HG03139 (cell line): ENCODE data around the gene SPINK4.

Source experiments
- ATAC-seq: cut with Tn5 transposase; IDR thresholded peaks from one replicate; pipeline ENCODE4 v1.9.1; 2021; ENCODE audit not compliant: unreplicated experiment

The SPINK4 gene

DNA sequence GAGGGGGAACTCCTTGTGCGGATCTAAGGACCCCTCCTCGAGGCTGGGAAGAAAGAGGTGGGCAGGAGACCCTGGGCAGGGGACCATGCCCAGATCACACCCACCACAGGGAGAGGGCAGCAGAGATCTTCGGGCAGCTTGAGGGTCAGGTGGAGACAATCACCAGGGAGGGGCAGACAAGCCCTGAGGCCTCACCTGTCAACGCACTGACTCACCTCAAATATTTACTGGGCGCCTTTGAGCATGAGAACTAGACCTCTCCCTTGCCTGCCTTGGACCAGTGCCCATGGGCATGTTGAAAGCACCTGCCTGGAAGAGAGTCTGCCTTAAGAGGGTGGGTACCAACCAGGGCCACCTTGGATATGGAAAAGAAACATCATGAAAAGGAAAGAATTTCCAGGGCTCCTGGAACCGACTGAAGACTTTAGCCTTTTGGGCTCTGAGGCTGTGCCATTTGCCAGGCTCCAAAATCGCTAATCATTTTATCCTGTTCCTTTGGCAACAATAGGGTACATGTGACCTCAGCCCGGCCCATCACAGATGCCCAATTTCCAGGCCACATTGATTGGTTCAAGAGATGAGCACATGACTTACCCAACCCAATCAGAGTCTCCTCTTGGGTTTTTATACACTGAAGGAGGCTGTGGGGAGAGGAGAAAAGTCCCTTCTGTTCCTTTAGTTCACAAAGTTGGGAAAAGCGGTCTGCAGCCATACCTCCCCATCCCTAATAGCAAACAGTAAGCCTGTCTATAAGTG, 10.4 kb upstream of the SPINK4 start:
- no peak for ATAC-seq

DNA sequence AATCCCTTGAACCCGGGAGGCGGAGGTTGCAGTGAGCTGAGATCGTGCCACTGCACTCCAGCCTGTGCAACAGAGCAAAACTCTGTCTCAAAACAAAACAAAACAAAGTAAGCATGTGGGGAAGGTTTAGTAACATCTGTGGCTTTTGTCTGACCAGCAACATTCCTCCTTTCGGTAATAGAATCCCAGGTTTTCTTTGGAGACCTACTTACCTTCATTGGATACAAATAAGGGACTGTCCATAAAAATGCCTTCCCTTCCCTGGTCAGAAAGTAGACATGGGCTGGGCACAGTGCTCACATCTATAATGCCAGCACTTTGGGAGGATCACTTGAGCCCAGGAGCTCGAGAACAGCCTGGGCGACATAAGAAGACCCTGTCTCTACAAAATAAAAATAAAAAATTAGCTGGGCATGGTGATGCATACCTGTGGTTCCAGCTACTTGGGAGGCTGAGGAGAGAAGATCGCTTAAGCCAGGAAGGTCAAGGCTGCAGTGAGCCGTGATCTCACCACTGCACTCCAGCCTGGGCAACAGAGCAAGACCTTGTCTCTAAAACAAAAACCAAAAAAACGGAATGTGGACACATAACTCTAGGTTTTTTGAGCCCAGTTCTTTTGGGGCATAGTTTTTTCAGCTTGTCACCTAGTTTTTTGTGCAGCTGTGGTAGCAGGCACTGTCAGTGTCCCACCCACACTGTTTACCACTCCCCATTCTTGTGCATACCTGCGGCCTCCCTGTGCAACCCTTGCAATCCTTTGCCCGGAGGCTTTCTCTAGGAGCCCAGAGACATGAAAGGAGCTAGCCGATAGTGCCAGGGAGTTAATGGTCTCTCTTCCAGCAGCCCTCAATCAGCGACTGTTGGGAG, 9.0 kb upstream of the SPINK4 start:
- ATAC-seq = no peak

DNA sequence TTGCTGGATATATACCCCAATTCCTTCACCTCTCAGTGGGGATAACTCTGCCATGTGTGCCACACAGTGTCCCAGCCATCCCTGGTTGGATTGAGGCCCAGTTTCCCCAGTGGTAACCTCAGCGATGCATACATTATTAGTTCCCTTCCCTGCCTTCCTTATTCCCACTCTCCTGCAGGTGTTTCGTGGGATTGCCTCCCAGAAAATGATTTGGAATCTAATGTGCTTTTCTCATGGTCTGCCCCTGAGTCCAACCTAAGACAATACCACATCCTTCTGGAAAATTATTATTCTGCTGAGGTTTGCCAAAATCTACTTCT, 8.4 kb upstream of the SPINK4 start:
- no peak for ATAC-seq

DNA sequence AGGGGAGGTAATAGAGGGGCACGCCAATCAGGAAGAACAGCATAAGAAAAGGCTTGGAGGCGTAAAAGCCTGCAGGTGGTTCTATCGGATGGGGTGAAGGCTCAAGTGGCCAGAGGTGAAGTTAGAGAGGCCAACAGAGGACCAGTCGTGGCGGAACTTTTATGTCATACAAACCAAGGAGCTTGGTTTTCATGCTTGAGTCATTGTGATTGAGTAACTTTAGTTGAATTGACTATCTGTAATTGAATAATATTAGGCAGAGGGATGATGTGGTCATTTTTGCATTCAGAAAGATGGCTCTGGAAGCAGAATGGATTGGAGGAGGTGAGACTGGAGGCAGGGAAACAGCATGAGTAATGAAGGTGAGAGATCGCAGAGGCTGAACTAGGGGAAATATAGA, 7.2 kb upstream of the SPINK4 start:
- ATAC-seq = no peak

DNA sequence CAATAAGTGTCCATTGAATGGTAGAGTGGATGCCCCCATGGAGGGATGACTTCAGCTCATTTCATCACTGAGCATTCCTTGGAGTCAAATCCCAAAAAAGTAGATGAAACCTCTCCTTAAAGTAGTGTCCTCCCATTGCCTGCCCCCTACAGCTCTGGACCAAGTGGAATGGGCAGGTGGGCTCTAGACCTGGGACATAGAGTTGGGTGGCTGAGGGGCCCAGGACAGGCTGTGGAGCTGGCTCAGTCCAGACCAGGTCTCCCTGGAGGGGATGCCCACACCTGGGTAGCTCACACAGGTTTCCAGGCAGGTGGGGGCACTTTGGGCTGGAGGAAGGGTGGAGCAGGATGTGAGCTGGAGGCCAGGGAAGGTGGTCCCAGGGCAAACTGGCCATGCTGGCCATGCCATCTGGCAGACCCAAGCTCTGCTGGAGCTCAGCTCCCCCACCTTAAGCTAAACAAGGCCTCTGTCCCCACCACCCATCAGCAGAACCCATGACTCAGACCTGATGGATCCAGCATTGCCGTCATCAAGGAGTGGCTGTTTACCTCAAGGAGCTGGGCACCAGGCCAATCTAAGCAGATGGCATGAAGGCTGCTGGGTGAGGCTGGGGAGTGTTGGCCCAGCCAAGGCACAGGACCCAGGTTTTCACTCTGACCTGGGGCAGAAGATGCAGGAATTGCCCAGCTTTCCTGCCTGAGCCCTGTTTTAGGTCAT, 6.2 kb upstream of the SPINK4 start:
- no peak for ATAC-seq

DNA sequence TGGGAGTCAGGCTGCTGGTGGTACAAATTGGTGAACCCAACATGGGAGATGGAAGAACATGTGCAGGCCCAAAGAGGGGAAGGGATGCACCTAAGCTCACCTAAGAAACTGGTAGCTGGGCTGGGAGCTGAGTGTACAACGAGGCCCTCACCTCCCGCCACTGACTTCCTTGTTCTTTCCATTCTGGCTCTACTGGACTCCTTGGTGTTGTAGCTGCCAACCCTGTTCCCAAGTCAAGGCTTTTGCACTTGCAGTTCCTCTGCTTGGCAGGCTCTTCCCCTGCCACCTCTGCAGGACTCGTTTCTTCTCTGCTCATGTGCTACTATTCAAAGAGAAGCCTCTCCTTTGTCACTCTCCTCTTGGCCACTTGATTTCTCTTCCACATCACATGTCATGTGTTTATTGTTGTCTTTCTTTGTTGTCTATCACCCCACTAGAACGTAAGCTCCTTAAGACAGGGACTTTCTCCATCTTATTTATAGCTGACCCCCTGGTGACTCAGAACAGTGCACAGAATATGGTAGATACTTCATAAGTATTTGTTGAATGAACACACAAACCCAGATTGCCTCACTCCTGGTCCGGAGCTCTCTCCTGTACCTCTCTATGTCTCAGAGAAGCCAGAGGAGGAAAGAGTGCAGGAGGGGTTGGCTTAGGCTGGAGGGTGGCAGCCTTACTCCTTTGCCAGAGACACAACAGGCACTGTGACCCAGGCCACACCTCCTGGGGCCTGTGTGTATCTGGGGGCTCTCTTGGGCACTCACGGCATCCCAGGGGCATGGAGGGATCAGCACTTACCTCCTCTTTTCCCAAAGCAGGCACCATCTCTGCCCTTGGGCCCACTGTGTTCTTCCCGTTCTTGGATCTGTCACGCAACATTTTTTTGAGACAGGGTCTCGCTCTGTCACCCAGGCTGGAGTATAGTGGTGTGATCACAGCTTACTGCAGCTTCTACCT, 5.2 kb upstream of the SPINK4 start:
- no peak for ATAC-seq

DNA sequence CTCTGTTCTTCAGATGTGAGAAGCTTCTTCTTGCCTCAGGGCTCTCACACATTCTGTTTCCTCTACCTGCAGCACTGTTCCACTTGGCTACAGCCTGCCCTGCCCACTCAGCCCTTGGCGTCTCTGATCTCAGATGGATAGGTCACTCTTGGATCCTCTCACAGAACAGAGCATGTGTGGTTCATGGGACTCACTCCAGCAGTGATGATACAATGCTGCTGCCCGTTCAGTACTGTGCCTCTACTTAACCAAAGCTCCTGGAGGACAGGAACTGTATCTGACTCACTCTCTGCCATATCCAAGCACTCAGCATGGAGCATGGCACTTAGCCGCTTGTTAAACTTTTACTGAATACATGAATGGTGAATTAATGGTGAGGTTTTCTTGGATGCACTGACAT, 3.4 kb upstream of the SPINK4 start:
- ATAC-seq = no peak

DNA sequence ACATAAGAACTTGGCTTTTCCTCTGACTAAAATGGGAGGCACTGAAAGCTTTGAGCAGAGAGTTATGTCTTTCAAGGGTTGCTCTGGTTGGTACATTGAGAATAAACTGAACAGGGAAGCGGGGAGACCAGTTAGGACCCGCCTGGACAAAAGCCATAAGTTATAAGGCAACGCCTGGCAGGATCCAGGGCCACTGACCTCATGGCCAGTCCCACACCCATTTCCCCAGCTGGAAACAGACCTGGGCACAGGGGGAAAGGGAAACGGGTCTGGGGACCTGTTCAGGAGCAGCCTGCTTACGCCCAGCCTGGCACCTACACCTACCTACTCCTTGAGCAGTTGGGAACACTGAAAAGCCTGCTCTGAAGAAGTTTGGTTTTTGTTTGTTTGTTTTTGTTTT, 1.3 kb downstream of the SPINK4 start:
- ATAC-seq = no peak

DNA sequence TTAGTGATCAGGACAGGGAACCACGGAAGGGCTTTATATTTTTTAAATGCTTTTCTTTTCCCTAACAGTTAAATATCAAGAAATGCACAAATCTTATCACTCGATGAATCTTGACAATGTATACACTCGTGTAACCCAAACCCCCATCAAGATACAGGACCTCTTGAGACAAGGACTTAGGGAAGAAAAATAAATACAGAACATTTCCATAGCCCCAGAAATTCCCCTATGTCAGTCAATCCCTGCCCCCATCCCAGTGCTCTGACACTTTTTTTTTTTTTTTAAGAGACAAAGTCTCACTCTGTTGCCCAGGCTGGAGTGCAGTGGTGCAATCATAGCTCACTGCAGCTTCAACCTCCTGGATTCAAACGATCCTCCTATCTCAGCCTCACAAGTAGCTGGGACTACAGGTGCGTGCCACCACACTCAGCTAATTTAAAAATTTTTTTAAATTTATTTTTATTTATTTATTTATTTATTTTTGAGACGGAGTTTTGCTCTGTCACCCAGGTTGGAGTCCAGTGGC, 2.7 kb downstream of the SPINK4 start:
- ATAC-seq = no peak

DNA sequence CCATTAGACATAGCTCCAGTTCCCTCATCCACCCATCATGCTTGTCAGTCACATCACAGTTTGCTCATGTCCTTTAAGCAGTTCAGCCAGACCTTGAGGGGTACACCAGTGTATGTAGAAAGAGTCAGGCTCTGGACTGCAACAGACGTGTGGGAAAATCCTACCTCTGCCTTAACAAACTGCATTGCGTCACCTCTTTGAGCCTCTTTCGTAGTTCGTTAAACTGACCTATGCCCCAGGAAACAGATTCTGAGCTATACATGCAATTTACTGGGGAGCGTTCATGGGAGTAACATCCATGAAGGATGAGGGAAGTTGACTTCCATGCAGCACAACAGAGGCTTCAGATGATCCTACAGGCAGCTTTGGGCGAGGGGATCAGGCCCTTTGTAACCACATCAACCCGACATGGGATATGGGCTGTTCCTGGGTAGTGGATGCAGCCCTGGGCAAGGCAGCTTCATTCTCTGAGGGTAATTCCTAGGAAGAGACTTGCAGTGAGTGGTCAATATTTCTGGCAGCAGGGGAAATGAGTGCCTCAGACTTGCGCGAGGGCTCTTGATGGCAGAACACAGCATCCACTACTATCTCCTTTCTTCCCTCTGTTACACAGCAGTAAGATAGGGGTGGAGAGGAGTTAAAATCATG, 4.3 kb downstream of the SPINK4 start:
- ATAC-seq = no peak

DNA sequence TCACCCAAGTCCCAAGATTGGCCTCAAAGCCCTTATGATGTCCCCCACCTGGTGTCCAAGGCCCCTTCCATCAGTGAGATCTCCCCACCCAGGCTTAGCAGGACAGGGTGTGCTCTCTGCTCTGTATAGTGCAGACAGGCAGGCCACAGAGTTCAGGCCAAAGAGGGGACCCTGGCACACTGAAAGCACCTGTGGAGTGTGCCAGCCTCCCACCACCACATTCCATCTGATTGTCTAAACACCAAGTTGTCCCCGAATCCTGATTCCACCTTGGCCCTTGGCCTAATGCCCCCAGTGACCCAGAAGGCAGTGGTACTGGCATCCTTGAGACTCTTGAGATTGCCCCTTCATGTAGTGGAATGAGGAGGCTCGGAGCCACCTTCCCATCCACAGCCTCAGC, 5.4 kb downstream of the SPINK4 start:
- no peak for ATAC-seq

DNA sequence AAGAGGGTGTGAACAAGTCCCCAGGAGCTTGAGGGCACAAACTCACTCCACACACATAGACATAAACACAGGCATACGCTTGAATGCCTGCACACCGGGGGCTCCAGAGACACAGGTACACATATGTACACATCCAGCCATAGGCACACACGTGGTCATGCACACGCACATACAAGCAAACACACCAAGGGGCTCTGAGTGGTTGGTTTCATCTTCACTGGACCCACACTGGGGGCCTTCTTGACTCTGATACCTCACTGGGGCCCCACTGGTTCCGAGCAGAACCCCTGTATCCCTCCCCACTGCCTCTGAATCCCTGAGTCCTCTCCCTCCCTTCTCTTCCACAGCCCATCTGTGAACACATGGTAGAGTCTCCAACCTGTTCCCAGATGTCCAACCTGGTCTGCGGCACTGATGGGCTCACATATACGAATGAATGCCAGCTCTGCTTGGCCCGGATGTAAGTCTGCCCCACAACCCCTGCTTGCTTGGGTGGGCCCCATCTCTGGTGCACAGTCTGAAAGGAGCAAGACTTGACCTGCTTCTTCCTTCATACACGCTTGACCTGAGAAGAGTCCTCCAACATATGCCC, 6.4 kb downstream of the SPINK4 start:
- ATAC-seq = no peak

DNA sequence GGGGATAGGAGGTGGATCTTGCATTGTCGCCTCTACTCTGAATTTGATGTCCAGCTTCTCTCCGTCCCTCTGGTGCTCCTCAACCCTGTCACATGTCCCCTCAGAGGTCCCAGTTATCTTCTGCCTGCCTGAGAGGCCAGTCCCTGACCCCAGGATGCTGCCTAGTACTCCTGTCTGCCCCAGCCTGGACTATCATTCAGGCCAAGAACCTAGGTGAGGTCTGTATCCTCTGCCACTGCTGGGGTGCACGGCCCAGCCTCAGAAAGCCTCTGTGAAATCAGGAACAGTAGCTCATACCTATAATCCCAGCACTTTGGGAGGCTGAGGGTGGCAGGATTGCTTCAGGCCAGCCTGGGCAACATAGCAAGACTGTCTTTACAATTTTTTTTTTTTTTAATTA, 8.6 kb downstream of the SPINK4 start:
- no peak for ATAC-seq

DNA sequence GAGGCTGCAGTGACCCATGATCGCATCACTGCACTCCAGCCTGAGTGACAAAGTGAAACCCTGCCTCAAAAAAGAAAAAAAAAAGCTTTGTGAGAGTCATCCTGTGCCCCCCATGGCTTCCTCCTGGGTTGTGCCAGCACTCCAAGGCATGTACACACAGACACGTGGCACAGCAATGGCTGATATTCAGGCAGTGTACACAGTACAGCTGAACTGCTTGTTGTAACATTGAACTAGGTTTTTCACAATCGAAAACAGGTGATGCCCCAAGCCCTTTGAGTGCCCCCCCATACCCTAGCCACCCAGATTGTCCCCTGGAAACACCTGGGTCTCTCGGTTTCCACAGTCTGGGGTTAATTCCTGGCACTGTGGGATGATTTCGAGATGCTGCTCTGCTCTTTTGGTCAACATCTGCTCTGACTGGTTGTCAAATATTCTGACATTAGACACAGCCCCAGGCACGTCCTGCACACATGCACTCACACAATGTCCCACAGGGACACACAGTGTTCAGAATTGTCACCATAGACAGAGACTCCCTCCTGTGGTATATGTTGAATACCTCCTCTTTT, 9.2 kb downstream of the SPINK4 start:
- no peak for ATAC-seq

DNA sequence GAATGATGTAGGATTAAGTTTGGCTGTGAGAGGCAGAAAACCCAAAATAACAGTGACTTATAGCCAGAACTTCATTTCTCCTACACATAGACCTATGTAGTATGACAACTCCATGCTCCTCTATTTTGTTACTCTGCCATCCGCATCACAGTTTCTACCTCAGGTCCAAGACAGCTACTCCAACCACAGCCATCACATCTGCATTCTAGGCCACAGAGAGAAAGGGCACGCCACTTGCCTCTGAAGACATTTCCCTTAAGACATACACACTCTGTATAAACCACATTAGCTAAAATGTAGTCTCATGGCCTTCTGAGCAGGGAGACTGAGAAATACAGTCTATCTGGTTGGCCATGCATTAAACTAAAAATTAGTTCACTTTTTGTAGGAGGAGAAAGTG, 10.0 kb downstream of the SPINK4 start:
- ATAC-seq = no peak

DNA sequence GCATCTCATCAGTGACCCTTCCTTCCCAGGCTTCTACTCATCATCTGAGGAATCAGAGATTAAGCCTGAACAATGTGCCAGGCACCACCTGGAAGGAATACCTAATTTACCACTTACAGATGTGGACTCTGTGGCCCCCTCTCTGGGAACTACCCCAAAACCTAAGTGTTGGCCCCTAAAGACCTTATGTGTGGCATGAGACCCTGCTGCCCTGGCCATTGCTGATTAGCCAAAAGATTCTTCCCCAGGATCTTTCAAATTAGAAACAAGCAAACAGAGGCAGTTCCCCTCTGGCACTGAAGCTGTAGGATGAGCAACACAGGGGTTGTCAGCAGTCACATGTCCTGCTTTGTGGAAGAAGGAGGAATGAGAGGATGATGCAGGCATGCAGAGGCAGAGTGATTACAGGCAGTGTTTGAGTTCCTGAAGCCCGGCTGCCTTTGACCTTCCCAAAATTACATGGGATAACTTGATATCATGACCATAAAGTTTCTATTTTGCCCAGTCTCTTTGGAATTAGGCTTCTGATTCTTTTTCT, 10.6 kb downstream of the SPINK4 start:
- ATAC-seq = no peak

DNA sequence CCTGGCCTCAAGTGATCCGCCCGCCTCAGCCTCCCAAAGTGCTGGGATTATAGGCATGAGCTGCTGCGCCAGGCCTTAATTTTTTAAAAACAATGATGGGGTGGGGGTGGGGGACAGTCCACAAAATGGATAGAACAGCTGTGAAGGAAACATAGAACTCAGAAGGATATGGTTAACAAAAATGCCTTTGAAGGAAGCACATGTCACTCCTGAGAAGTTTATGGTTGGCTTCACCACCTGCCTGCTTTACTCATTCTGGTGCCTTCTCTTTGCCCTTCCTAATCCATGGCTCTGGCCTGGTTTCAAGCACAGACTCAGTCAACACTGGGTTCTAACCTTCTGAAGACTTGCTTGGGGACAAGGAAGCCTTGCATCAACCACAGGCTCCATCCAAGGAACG, 14.2 kb downstream of the SPINK4 start:
- ATAC-seq = no peak

DNA sequence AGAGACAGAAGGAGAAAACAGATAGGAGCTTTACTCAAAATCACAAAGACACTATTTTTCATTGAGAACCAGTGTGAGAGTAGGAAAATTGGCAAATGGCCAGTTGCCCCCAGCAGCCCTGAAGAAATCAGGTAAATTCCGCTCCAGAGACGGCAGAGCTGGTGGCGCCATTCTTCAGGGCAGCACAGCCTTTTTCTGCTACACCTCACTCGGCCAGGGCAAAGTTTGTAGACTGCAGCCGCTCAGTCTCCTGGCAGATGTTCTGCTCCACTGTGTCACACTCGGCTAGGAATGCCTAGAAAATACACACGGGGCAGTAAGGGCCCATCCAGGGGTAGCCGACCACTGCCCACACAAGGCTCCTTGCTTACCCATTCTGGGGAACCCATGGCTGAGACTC, 15.0 kb downstream of the SPINK4 start:
- no peak for ATAC-seq

DNA sequence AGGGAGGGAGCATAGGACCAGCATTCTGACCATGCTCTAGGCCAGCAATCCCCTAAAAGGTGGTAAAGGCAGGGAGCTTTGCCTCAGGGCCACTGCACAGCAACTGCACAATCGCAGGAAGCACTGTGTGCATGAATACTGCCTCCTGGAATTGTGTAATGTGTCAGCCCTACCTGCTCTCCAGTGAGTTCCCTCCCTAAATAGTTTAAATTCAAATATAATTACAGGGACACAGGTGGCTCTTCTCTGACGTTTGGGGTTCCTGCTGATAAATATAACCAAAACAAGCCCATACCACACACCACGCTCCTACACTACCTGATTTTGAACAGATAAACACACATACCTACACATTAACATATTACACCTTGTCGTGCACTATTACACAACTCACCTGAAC, 15.5 kb downstream of the SPINK4 start:
- no peak for ATAC-seq
